PC-3 (cell line): ENCODE measurements around the gene SPATA20.

Experiments used
- EZH2 ChIP-seq: fragments of 300-600 bp; sonication (generic); IDR thresholded peaks from one replicate; pipeline ENCODE4 v1.6.1; 2017; ENCODE audit warnings: antibody characterized with exemption, mild to moderate bottlenecking, low read length; ENCODE audit not compliant: unreplicated experiment
- TF ChIP-seq, protein P1 (sequence below): fragments of 300-600 bp; sonication (generic); conservative IDR thresholded peaks from 2 replicates; pipeline ENCODE4 v1.5.1; 2017; ENCODE audit warnings: antibody characterized with exemption, low read depth, mild to moderate bottlenecking, low read length

DNA sequence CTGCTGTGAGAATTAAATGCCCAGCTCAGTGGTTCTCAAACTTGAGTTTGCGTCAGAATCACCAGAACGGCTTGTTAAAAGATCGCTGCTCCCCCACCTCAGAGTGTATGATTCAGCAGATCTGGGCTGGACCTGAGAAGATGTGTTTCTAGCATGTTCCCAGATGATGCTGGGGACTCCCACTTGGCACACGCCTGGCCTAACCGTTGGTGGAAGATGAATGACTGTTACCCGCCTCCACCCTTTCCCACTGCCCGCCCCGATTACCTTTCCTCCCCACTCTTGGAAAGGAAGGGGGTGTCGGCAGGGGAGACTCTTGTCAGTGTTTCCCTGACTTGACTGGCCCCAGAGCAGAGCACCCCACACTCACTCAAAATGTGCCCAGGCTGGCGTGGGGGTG lies 58.5 kb downstream of the SPATA20 start:
- TF ChIP-seq, protein P1, sequence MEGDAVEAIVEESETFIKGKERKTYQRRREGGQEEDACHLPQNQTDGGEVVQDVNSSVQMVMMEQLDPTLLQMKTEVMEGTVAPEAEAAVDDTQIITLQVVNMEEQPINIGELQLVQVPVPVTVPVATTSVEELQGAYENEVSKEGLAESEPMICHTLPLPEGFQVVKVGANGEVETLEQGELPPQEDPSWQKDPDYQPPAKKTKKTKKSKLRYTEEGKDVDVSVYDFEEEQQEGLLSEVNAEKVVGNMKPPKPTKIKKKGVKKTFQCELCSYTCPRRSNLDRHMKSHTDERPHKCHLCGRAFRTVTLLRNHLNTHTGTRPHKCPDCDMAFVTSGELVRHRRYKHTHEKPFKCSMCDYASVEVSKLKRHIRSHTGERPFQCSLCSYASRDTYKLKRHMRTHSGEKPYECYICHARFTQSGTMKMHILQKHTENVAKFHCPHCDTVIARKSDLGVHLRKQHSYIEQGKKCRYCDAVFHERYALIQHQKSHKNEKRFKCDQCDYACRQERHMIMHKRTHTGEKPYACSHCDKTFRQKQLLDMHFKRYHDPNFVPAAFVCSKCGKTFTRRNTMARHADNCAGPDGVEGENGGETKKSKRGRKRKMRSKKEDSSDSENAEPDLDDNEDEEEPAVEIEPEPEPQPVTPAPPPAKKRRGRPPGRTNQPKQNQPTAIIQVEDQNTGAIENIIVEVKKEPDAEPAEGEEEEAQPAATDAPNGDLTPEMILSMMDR = no peak
- TF ChIP-seq EZH2 = no peak
